ENCODE data around the gene ZG16B. TPM values are rescaled to one million over a fixed set of nuclear protein-coding genes. Genes with fewer than 3 reads are reported as not detected.

The ZG16B gene
- total RNA-seq, 1 experiment from 2014 or later = 2.3 TPM

GRCh38 chr16:2818272-2818876, 11.7 kb upstream of the ZG16B start:
- no peak overlapping the region for H3K9ac ChIP-seq (ENCODE audit: low read length)
- H3K27ac ChIP-seq (ENCODE audit: low read depth, low read length) = no peak overlapping the region
- no peaks in the 10 kb centered on the region for H3K9me3 ChIP-seq (ENCODE audit: control insufficient read depth in 1 of 2, insufficient read depth in 1 of 2, low read depth in 1 of 2, low read length in 2 of 2)
- BruUV-seq (replicated peaks) = no TSS peak
- no peak overlapping the region for H3K4me2 ChIP-seq (ENCODE audit: low read length)
- no peaks in the 10 kb centered on the region for H3K79me2 ChIP-seq (ENCODE audit: insufficient read depth, low read length)
- H4K20me1 ChIP-seq (ENCODE audit: insufficient read depth) = no peaks in the 10 kb centered on the region
- no peak overlapping the region for H3K4me3 ChIP-seq (replicated peaks in 1 of 2; ENCODE audit: low read depth in 1 of 2, low read length in 2 of 2)
- no peaks in the 10 kb centered on the region for H3K27me3 ChIP-seq (ENCODE audit: insufficient read depth, low read length)
- H3K36me3 ChIP-seq (ENCODE audit: control insufficient read depth in 1 of 2, insufficient read depth in 2 of 2, low read length in 2 of 2) = no peaks in the 10 kb centered on the region
- ATAC-seq = no peak
- ChIA-PET RAD21 (ENCODE audit: low non-redundant PET in 1 of 2, low total read pairs in 2 of 2, uncharacterized antibody in 2 of 2, unreplicated experiment in 2 of 2) (no interaction called here), CTCF (no interaction called here), POLR2A (no interaction called here)
- H3K4me1 ChIP-seq (ENCODE audit: control insufficient read depth in 1 of 2, insufficient read depth in 2 of 2, low read length in 2 of 2) = no peaks in the 10 kb centered on the region
- no peak for DNase-seq (ENCODE audit: low read depth, low spot score)
- no peak for TF ChIP-seq CBX3 (IDR thresholded peaks at IDR 0.05; ENCODE audit: low read depth)
- no peak for TF ChIP-seq RAD21 (IDR thresholded peaks at IDR 0.05; ENCODE audit: low read depth)
- no peak for TF ChIP-seq EZH2phosphoT487 (IDR thresholded peaks at IDR 0.05; ENCODE audit: borderline replicate concordance)
- TF ChIP-seq EZH2 (IDR thresholded peaks at IDR 0.05) = no peak
- TF ChIP-seq YY1 (IDR thresholded peaks at IDR 0.05; ENCODE audit: extremely low read depth, insufficient replicate concordance, low read depth, low read length) = no peak
- TF ChIP-seq FOSL1 (IDR thresholded peaks at IDR 0.05; ENCODE audit: low read depth) = no peak
- TF ChIP-seq SIN3A (IDR thresholded peaks at IDR 0.05; ENCODE audit: low read depth) = no peak
- no peak for TF ChIP-seq ZNF274 (IDR thresholded peaks at IDR 0.05; ENCODE audit: low read depth, low read length)
- TF ChIP-seq EGR1 (IDR thresholded peaks at IDR 0.05; ENCODE audit: low read depth) = no peak
- H2AFZ ChIP-seq (ENCODE audit: low read depth, low read length, poor library complexity, severe bottlenecking) = no peak overlapping the region
- no peaks in the 10 kb centered on the region for H3K9me2 ChIP-seq (ENCODE audit: insufficient read depth)
- intact Hi-C loops (cut with micrococcal nuclease) = no loop called here

- H2AFZ ChIP-seq (ENCODE audit: low read depth, low read length, poor library complexity, severe bottlenecking) = no peak overlapping the region
- H4K20me1 ChIP-seq (ENCODE audit: insufficient read depth) = no peaks in the 10 kb centered on the region
- no peaks in the 10 kb centered on the region for H3K36me3 ChIP-seq (ENCODE audit: control insufficient read depth in 1 of 2, insufficient read depth in 2 of 2, low read length in 2 of 2)
- intact Hi-C loops (cut with micrococcal nuclease) = no loop called here
- no peaks in the 10 kb centered on the region for H3K27me3 ChIP-seq (ENCODE audit: insufficient read depth, low read length)
- no peak overlapping the region for H3K27ac ChIP-seq (ENCODE audit: low read depth, low read length)
- POLR2A ChIA-PET = no interaction called here
- no peaks in the 10 kb centered on the region for H3K9me3 ChIP-seq (ENCODE audit: control insufficient read depth in 1 of 2, insufficient read depth in 1 of 2, low read depth in 1 of 2, low read length in 2 of 2)
- DNase-seq (ENCODE audit: low read depth, low spot score) (no peak), ATAC-seq (no peak)
- BruUV-seq (replicated peaks) = no TSS peak
- H3K4me3 ChIP-seq (replicated peaks in 1 of 2; ENCODE audit: low read depth in 1 of 2, low read length in 2 of 2) = no peak overlapping the region
- H3K9me2 ChIP-seq (ENCODE audit: insufficient read depth) = no peaks in the 10 kb centered on the region
- TF ChIP-seq ZBTB33 (IDR thresholded peaks at IDR 0.05; ENCODE audit: extremely low read depth, insufficient replicate concordance, low read length) (no peak), REST (IDR thresholded peaks at IDR 0.05; ENCODE audit: low read depth) (no peak), SP1 (IDR thresholded peaks at IDR 0.05; ENCODE audit: low read depth) (no peak), ZNF274 (IDR thresholded peaks at IDR 0.05; ENCODE audit: low read depth, low read length) (no peak), POLR2A (IDR thresholded peaks at IDR 0.05; ENCODE audit: borderline replicate concordance, extremely low read depth, insufficient read depth, insufficient read length) (no peak)
- H3K4me2 ChIP-seq (ENCODE audit: low read length) = no peak overlapping the region
- H3K9ac ChIP-seq (ENCODE audit: low read length) = no peak overlapping the region
- no peaks in the 10 kb centered on the region for H3K4me1 ChIP-seq (ENCODE audit: control insufficient read depth in 1 of 2, insufficient read depth in 2 of 2, low read length in 2 of 2)
- RAD21 ChIA-PET (ENCODE audit: low non-redundant PET in 1 of 2, low total read pairs in 2 of 2, uncharacterized antibody in 2 of 2, unreplicated experiment in 2 of 2) = no interaction called here
- H3K79me2 ChIP-seq (ENCODE audit: insufficient read depth, low read length) = no peaks in the 10 kb centered on the region
- CTCF ChIA-PET = no interaction called here
These were observed 10.7 kb upstream of the ZG16B start for GRCh38 chr16:2819179-2819938.
